Testis (tissue), 2 donors: ENCODE data around the gene MRGPRX2.

ENCODE experiments used
- POLR2A ChIP-seq: fragments of 450-650 bp; IDR thresholded peaks from one replicate; pipeline ENCODE4 v1.6.1; 2017; ENCODE audit warnings: antibody characterized with exemption, mild to moderate bottlenecking, moderate library complexity
- TF ChIP-seq, protein P1 (sequence below), 3 experiments: fragments of 450-650 bp in 2 of 3; fragments of 200-600 bp in 1 of 3; sonication (generic) in 1 of 3; IDR thresholded peaks; one replicate each; pipeline ENCODE4 v1.5.1; 2016 to 2019; ENCODE audit warnings: antibody characterized with exemption in 3 of 3, mild to moderate bottlenecking in 2 of 3, moderate library complexity in 1 of 3

DNA sequence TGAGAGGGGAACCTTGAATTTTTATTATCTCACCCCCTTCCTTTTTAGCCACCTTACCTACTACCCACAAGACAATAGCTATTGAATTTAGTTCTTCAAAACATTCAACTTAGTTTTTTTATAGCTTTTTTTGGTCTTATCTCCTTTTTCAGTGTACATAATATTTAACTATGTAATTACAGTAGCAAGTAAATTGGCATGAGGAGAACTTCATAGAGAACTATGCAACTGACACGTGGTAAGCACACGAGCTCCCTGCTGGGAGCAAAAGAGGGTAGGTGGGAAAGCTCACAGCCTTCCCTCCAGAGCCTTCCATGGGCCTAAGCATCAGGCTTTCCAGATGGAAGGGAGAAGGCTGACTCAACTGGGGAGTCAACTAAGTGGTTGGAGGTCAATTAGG lies 34.3 kb upstream of the MRGPRX2 start:
- TF ChIP-seq POLR2A: no peak
- TF ChIP-seq, protein P1, sequence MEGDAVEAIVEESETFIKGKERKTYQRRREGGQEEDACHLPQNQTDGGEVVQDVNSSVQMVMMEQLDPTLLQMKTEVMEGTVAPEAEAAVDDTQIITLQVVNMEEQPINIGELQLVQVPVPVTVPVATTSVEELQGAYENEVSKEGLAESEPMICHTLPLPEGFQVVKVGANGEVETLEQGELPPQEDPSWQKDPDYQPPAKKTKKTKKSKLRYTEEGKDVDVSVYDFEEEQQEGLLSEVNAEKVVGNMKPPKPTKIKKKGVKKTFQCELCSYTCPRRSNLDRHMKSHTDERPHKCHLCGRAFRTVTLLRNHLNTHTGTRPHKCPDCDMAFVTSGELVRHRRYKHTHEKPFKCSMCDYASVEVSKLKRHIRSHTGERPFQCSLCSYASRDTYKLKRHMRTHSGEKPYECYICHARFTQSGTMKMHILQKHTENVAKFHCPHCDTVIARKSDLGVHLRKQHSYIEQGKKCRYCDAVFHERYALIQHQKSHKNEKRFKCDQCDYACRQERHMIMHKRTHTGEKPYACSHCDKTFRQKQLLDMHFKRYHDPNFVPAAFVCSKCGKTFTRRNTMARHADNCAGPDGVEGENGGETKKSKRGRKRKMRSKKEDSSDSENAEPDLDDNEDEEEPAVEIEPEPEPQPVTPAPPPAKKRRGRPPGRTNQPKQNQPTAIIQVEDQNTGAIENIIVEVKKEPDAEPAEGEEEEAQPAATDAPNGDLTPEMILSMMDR (IDR thresholded peaks at IDR 0.05): no peak
